BLaER1 (cell line): ENCODE data around the gene STK10.
"Not testable (repeated sequence)": the region's sequence is repeated elsewhere in the genome, so short reads cannot be mapped to it uniquely, and the experiment has no call there.

Experiments used
- H3K27ac ChIP-seq: shearing (Covaris generic); formaldehyde crosslinking; 2 replicates; pipeline ENCODE4 v1.8.1; 2022
- H3K27me3 ChIP-seq: shearing (Covaris generic); formaldehyde crosslinking; 2 replicates; pipeline ENCODE4 v1.8.1; 2022
- H3K36me3 ChIP-seq: shearing (Covaris generic); formaldehyde crosslinking; 2 replicates; pipeline ENCODE4 v1.8.1; 2022
- H3K4me1 ChIP-seq: shearing (Covaris generic); formaldehyde crosslinking; 2 replicates; pipeline ENCODE4 v1.8.1; 2022
- H3K4me2 ChIP-seq: shearing (Covaris generic); formaldehyde crosslinking; 2 replicates; pipeline ENCODE4 v1.8.1; 2022
- H3K4me3 ChIP-seq: shearing (Covaris generic); formaldehyde crosslinking; 2 replicates; pipeline ENCODE4 v1.8.1; 2022
- H3K9ac ChIP-seq: shearing (Covaris generic); formaldehyde crosslinking; 2 replicates; pipeline ENCODE4 v1.8.1; 2022
- H3K9me3 ChIP-seq: shearing (Covaris generic); formaldehyde crosslinking; 2 replicates; pipeline ENCODE4 v1.8.1; 2022
- H4K20me1 ChIP-seq: shearing (Covaris generic); formaldehyde crosslinking; 2 replicates; pipeline ENCODE4 v1.8.1; 2022
- Cebpa-rat ChIP-seq: shearing (Covaris generic); IDR thresholded peaks from 2 replicates; pipeline ENCODE4 v1.8.1; 2022

The STK10 gene

GRCh38 chr5:172156541-172156994 lies 31.5 kb downstream of the STK10 start:
- H3K36me3 ChIP-seq, result peaks cover 75% of the 10 kb centered on the region
- no peaks in the 10 kb centered on the region for H3K9me3 ChIP-seq
- H3K4me3 ChIP-seq, result no peak overlapping the region
- peaks cover 90% of the 10 kb centered on the region for H3K4me1 ChIP-seq
- H3K27ac ChIP-seq, result peak overlapping the region; percentile 57
- peak overlapping the region; percentile 27; the same call in 1 of the 2 replicates for H3K9ac ChIP-seq
- H3K27me3 ChIP-seq, result no peaks in the 10 kb centered on the region
- H4K20me1 ChIP-seq, result peaks cover 85% of the 10 kb centered on the region
- peak overlapping the region; percentile 71 for H3K4me2 ChIP-seq
- TF ChIP-seq Cebpa-rat, result no peak

GRCh38 chr5:172155101-172155500 lies 32.9 kb downstream of the STK10 start:
- not testable (repeated sequence) for H3K27ac ChIP-seq, H3K4me3 ChIP-seq, H3K27me3 ChIP-seq, H3K9ac ChIP-seq, H3K9me3 ChIP-seq
- peaks cover 90% of the 10 kb centered on the region for H3K4me1 ChIP-seq
- peaks cover 85% of the 10 kb centered on the region for H4K20me1 ChIP-seq
- H3K4me2 ChIP-seq, result peak overlapping the region; percentile 71; the same call in 1 of the 2 replicates
- H3K36me3 ChIP-seq, result peaks cover 72% of the 10 kb centered on the region

- H3K9me3 ChIP-seq, result no peaks in the 10 kb centered on the region
- H3K9ac ChIP-seq, result no peak overlapping the region
- H4K20me1 ChIP-seq, result peaks cover 81% of the 10 kb centered on the region
- H3K27me3 ChIP-seq, result no peaks in the 10 kb centered on the region
- H3K36me3 ChIP-seq, result peaks cover 79% of the 10 kb centered on the region
- no peak for TF ChIP-seq Cebpa-rat
- no peak overlapping the region for H3K27ac ChIP-seq
- peak overlapping the region; percentile 20; the same call in 1 of the 2 replicates for H3K4me2 ChIP-seq
- H3K4me3 ChIP-seq, result no peak overlapping the region
- peaks cover 81% of the 10 kb centered on the region for H3K4me1 ChIP-seq
Observed at GRCh38 chr5:172153695-172154094, 34.3 kb downstream of the STK10 start.

- H3K4me2 ChIP-seq, result peak overlapping the region; percentile 69; the same call in 1 of the 2 replicates
- H3K36me3 ChIP-seq, result peaks cover 84% of the 10 kb centered on the region
- H4K20me1 ChIP-seq, result peaks cover 87% of the 10 kb centered on the region
Observed at GRCh38 chr5:172151661-172152210, 36.3 kb downstream of the STK10 start.

GRCh38 chr5:172150514-172151425 lies 37.3 kb downstream of the STK10 start:
- H4K20me1 ChIP-seq, result peaks cover 87% of the 10 kb centered on the region
- H3K4me2 ChIP-seq, result peak overlapping the region; percentile 69
- TF ChIP-seq Cebpa-rat, result no peak

More at GRCh38 chr5:172151661-172152210, 36.3 kb downstream of the STK10 start:
- no peak for TF ChIP-seq Cebpa-rat
- no peak overlapping the region for H3K4me3 ChIP-seq
- H3K27ac ChIP-seq, result no peak overlapping the region
- H3K4me1 ChIP-seq, result peaks cover 80% of the 10 kb centered on the region
- H3K9ac ChIP-seq, result peak overlapping the region; percentile 11; the same call in 1 of the 2 replicates
- H3K9me3 ChIP-seq, result no peaks in the 10 kb centered on the region
- H3K27me3 ChIP-seq, result no peaks in the 10 kb centered on the region

GRCh38 chr5:172149481-172149880 lies 38.5 kb downstream of the STK10 start:
- H3K4me3 ChIP-seq, H3K27me3 ChIP-seq, H3K9ac ChIP-seq, H3K4me2 ChIP-seq, H3K9me3 ChIP-seq: not testable (repeated sequence)
- H4K20me1 ChIP-seq, result peaks cover 97% of the 10 kb centered on the region
- peaks cover 83% of the 10 kb centered on the region for H3K4me1 ChIP-seq
- peak overlapping the region; percentile 27; the same call in 1 of the 2 replicates for H3K27ac ChIP-seq
- H3K36me3 ChIP-seq, result peaks cover 77% of the 10 kb centered on the region

More at GRCh38 chr5:172150514-172151425, 37.3 kb downstream of the STK10 start:
- no peaks in the 10 kb centered on the region for H3K9me3 ChIP-seq
- peaks cover 84% of the 10 kb centered on the region for H3K36me3 ChIP-seq
- H3K27me3 ChIP-seq, result no peaks in the 10 kb centered on the region
- peak overlapping the region; percentile 37; the same call in 1 of the 2 replicates for H3K27ac ChIP-seq
- peak overlapping the region; percentile 27; the same call in 1 of the 2 replicates for H3K9ac ChIP-seq
- H3K4me3 ChIP-seq, result no peak overlapping the region
- H3K4me1 ChIP-seq, result peaks cover 80% of the 10 kb centered on the region

- TF ChIP-seq Cebpa-rat, result no peak
- Histone ChIP-seq H3K27ac (peak overlapping the region; percentile 27; the same call in 1 of the 2 replicates), H3K4me1 (peaks cover 83% of the 10 kb centered on the region)
Observed at GRCh38 chr5:172149073-172149472, 39.0 kb downstream of the STK10 start.

GRCh38 chr5:172148381-172148780 lies 39.6 kb downstream of the STK10 start:
- Histone ChIP-seq H3K9me3 (no peaks in the 10 kb centered on the region), H3K4me2 (peak overlapping the region; percentile 73; the same call in 1 of the 2 replicates), H3K9ac (no peak overlapping the region), H4K20me1 (peaks cover 97% of the 10 kb centered on the region), H3K36me3 (peaks cover 72% of the 10 kb centered on the region), H3K4me3 (no peak overlapping the region), H3K27me3 (no peaks in the 10 kb centered on the region), H3K4me1 (peaks cover 83% of the 10 kb centered on the region), H3K27ac (peak overlapping the region; percentile 27; the same call in 1 of the 2 replicates)
- no peak for TF ChIP-seq Cebpa-rat

More at GRCh38 chr5:172149073-172149472, 39.0 kb downstream of the STK10 start:
- H3K9ac ChIP-seq, result no peak overlapping the region
- H3K9me3 ChIP-seq, result no peaks in the 10 kb centered on the region
- peaks cover 73% of the 10 kb centered on the region for H3K36me3 ChIP-seq
- no peak overlapping the region for H3K4me3 ChIP-seq
- no peaks in the 10 kb centered on the region for H3K27me3 ChIP-seq
- H3K4me2 ChIP-seq, result no peak overlapping the region
- H4K20me1 ChIP-seq, result peaks cover 97% of the 10 kb centered on the region

GRCh38 chr5:172147857-172148256 lies 40.2 kb downstream of the STK10 start:
- Histone ChIP-seq H3K4me2 (peak overlapping the region; percentile 73), H3K4me3 (no peak overlapping the region), H3K4me1 (peaks cover 86% of the 10 kb centered on the region), H4K20me1 (peaks cover 97% of the 10 kb centered on the region), H3K27ac (peak overlapping the region; percentile 55), H3K27me3 (no peaks in the 10 kb centered on the region), H3K36me3 (peaks cover 72% of the 10 kb centered on the region), H3K9ac (0 out of 2 replicates have a peak overlapping the region, but pooled peaks have one; percentile 42), H3K9me3 (no peaks in the 10 kb centered on the region)
- TF ChIP-seq Cebpa-rat, result no peak
